NT2/D1 (cell line): ENCODE measurements around the gene SLC7A1.

Experiments used
- SUZ12 ChIP-seq: IDR thresholded peaks from 2 replicates; pipeline ENCODE4 v1.6.1; 2011; ENCODE audit not compliant: insufficient read length, insufficient read depth; ENCODE audit errors: extremely low read depth
- YY1 ChIP-seq: IDR thresholded peaks from 2 replicates; pipeline ENCODE4 v1.6.1; 2011; ENCODE audit not compliant: insufficient read length, insufficient read depth

- TF ChIP-seq YY1 = no peak
- TF ChIP-seq SUZ12 = no peak
Measured at GRCh38 chr13:29498426-29499040, 97.0 kb downstream of the SLC7A1 start.
